ENCODE measurements around the gene ARL15.

Gene ARL15

DNA sequence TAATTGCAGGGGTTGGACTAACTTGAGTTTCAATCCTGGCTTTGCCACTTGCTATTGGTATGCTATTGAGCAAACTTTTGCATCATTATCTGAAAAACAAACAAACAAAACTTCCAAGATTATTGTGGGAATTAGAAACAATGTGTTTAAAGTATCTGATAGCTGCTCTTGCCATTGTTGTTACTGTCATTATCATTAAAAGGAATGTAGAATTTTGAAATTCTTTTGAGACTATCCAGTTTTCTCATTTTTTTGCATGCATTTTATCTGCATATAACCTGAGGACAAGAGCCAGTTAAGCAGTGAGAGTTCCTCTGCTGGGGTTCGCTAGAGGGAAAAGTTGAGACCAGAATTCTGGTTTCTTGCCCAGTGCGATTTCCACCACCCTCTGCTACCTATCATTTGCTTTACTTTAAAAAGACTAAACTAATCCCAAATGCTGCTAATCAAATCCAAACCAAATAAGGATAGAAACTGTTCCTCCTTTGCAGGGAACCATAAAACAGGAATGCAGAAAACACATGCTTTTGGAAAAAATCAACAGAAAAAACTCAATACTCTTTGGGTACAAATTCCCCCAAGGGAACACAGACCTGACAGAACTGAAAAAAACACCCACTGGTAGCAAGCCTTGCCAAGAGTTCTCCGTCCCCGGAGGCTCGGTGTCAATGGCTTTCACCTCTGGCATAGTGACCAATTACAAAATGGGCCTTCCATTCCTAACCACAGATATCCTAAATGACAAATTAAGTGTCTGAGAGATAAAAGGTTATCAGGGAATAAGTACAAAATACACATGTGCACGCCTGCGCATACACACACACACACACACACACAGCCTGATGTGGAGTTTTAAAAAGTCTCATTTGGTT, 373.7 kb downstream of the ARL15 start:
- H3K4me3 ChIP-seq (ENCODE audit: low read depth, low read length) = no peak overlapping the region
- no peak for DNase-seq (ENCODE audit: low read depth)
- TF ChIP-seq, protein P1, sequence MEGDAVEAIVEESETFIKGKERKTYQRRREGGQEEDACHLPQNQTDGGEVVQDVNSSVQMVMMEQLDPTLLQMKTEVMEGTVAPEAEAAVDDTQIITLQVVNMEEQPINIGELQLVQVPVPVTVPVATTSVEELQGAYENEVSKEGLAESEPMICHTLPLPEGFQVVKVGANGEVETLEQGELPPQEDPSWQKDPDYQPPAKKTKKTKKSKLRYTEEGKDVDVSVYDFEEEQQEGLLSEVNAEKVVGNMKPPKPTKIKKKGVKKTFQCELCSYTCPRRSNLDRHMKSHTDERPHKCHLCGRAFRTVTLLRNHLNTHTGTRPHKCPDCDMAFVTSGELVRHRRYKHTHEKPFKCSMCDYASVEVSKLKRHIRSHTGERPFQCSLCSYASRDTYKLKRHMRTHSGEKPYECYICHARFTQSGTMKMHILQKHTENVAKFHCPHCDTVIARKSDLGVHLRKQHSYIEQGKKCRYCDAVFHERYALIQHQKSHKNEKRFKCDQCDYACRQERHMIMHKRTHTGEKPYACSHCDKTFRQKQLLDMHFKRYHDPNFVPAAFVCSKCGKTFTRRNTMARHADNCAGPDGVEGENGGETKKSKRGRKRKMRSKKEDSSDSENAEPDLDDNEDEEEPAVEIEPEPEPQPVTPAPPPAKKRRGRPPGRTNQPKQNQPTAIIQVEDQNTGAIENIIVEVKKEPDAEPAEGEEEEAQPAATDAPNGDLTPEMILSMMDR (IDR thresholded peaks at IDR 0.05; ENCODE audit: low read depth, low read length, missing control alignments) = no peak

DNA sequence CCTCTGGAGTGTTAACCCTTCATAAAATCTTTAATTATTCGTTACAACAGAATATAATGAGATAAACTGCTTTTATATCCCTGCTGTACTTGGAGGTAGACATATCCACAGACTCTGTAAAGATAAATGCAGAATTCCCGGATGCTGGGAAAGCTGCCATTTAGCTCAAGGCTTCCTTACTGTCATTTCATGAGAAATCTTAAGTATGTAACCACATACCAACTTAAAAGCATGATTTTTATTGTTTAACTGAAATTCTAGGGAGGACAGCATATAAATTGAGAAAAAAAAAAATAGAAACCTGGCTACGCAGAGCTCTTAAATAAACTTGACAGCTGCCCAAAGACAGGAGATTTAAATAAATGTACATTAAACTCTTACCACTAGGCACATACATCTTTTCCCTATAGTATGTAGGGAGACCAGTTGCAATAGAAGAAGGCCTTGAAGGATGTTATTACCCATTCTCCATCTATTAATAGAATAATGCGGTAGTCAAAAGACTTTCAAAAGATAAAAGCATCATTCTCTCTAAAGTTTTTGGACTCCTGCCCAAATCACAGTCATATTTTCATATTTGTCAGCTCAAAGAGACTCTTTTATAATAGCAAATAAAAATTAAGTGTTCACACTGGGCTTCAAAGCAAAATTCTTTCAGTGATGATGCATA, 376.1 kb downstream of the ARL15 start:
- TF ChIP-seq, protein P1 (IDR thresholded peaks at IDR 0.05; ENCODE audit: low read depth, low read length, missing control alignments) = no peak
- no peak for DNase-seq (ENCODE audit: low read depth)

DNA sequence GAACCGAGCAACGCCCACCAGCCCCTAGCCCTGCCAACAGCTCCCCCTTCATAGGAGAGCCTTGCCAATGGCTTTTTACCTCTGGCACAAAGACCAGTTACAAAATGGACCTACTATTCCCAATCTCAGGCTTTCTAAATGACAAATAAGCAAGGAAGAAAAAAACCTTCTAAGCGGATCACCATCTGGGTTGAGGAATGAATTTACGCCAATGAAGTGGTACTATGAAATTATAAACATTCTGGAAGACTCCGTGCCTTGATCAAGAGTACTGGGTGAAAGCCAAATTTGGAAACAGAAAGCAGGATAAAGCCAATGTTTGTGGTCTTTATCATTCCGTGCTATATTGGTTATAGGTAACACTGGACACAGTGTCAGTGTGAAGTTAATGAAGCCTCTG, 378.0 kb downstream of the ARL15 start:
- TF ChIP-seq, protein P1 (IDR thresholded peaks at IDR 0.05; ENCODE audit: low read depth, low read length, missing control alignments) = no peak
- DNase-seq (ENCODE audit: low read depth) = no peak
- H3K4me3 ChIP-seq (ENCODE audit: low read depth, low read length) = no peak overlapping the region

More for the DNA sequence above, 376.1 kb downstream of the ARL15 start:
- H3K4me3 ChIP-seq (ENCODE audit: low read depth, low read length) = no peak overlapping the region

DNA sequence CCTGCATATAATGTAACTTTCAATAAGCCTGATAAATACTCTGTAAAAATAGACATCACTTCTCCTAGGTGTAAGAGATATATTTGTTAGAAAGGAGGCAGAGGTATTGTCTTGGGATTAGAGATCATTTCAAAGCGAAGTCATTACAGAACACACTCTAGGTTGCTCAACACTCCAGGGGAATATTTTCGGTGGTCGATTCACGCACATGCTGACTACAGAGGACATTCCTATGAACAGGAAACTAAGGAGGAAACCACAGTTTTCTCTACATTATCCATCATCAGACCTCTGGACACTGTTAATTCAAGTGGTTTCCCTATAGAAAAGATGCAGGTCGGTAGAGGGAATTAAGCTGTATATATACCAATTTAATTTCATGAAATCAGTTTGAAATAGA, 379.9 kb downstream of the ARL15 start:
- DNase-seq (ENCODE audit: low read depth) = no peak
- TF ChIP-seq, protein P1 (IDR thresholded peaks at IDR 0.05; ENCODE audit: low read depth, low read length, missing control alignments) = no peak
- H3K4me3 ChIP-seq (ENCODE audit: low read depth, low read length) = no peak overlapping the region

DNA sequence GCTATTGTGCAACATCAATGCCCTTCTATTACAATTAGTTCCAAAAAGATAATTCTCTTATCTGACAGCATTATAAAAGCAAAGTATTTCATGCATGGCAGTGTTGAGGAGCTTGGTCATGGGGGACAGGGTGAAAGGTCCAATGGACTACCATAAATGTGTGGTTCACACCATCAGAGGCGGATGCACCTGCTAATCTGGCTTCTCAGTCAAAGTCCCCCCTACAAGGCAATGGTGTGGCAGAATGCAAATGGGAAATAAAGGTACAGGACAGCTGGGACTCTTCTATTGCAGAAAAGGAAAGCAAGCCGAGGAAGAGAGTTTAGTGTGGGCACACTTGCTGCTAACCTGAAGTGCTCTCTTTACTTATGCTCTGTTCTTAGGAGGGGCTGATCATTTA, 380.8 kb downstream of the ARL15 start:
- H3K4me3 ChIP-seq (ENCODE audit: low read depth, low read length) = no peak overlapping the region
- TF ChIP-seq, protein P1 (IDR thresholded peaks at IDR 0.05; ENCODE audit: low read depth, low read length, missing control alignments) = no peak
- no peak for DNase-seq (ENCODE audit: low read depth)

DNA sequence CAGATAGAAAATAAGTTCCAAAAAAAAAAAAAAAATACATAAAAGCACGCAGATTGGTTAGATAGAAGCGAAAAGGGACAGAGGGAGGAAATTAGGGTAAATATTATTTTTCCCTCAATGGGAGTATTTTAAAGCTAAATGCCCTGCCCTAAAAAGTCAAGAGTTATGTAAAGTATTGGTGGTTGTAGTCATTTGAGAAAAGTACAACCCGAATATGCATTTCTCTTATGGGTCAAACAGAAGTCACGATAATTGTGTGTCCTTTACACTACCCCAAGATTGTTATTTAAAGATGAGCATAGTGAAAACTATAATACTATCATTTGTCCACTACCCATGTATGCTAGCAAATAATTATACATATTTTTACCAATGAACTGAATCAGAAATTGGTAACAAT, 381.2 kb downstream of the ARL15 start:
- no peak for DNase-seq (ENCODE audit: low read depth)
- TF ChIP-seq, protein P1 (IDR thresholded peaks at IDR 0.05; ENCODE audit: low read depth, low read length, missing control alignments) = no peak
- H3K4me3 ChIP-seq (ENCODE audit: low read depth, low read length) = no peak overlapping the region
